ENCODE measurements around the gene ACADS.

Gene ACADS

DNA sequence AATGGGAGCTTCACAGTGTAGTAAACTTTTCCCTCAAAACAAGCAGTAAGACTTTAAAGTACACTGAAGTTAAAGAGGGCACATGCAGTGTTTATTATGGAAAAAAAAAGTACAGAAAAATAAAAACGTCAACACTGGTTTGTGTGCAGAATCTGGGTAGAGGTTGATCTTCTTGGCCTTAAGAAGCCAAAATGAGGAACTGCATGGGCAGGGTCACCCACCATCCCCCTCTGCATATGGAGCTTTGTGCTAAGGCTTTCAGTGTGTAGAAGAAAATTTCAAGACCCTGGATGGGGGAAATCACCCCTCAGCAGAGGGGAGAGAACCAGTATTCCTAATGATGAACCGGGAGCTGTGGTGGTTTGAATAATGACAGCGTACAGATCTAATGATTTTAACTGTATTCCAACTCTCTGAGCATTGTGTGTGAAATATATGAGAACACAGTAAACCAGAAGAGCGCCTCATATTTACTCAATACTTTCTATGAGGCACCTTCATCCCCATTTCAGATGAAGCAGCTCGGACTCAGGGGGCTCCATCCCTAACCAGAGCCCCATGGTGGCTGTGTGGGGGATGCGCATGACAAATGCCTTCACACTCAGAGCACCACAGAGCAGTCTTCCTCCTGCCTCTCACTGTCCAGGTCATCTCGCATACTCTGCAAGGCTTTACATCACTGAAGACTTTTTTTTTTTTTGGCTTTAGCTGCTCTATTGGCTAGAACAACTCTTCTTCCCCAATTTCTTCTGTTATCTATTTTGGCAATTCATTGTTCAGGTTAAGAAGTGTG lies 33.4 kb downstream of the ACADS start:
- no peak for DNase-seq

DNA sequence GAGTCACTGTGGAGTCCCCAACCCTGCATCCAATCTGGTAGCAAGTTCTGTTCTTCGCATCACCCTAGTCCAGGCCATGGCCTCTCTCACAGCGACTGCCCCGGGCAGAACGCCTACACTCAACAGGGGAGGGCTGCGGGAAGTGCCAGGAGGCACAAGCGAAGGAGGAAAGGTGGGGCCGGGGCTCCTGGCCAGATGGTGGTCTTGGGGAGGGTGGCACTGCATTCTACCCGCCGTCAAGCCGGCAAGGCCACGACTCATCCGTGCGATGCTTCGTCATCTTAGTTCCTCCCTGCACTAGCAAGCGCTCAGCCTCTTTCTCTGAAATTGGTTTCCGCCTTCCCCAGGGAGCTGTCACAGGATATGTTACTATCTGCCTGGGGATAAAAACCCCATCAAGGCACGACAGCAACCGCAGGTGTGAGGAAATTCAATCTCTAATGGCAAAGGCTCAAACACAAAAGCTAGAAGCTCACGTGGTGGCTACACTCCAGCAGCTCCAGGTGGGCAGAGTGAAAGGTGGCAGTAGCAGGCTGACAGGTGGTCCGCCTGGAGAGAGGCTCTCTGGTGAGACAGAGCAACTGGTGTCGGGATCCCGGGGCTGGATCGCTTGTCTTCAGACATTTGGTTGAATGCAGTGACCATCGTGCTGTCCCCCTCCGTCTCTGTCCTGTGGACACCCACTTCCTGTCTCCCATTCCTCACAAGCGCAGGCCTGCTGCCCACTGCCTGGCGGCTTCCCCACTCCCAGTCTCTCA lies 34.1 kb downstream of the ACADS start:
- no peak for DNase-seq

DNA sequence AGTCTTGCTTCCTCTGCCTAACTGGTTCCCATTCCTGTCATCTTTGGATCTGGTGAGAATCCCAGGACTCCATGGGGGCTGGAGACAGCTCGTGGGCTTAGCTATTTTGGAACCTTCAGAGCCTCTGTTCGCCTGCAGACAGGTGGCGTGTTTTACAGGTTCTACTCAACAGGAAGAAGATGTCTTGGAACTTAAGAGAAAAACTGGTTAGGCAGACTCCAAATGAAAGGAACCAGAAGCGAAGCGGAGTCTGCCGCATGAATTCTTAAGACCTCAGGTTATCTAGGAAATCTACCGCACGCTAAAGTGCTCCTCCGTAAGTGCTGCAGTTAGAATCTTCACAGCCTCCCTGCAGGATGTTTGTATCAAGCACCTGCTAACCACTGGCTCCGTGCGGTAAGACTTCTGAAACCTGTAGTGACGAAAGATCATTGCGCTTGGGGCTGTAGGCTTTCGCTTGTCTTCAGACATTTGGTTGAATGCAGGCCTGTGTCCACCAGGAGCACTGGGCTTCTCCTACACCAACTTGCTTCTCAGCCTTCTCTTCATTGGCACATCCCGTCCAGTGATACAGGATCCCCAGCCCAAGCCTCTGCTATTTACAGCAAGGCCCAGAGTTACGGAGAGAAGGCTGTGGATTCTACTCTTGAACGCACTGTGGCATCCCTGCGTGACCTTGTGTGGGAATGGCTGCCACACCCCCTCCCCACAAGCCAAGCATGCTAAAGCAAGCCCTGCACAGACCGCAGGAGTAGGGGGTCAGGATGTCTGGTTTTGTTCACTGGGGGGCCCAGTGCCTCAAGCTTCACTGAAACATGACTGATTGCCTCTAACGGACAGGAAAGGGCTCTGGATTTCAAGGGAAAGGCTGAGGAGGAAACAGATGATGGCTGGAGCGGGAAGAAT lies 35.0 kb downstream of the ACADS start:
- no peak for DNase-seq

- no peak for DNase-seq
Measured at GRCh38 chr12:120761519-120761934, 35.9 kb downstream of the ACADS start.

DNA sequence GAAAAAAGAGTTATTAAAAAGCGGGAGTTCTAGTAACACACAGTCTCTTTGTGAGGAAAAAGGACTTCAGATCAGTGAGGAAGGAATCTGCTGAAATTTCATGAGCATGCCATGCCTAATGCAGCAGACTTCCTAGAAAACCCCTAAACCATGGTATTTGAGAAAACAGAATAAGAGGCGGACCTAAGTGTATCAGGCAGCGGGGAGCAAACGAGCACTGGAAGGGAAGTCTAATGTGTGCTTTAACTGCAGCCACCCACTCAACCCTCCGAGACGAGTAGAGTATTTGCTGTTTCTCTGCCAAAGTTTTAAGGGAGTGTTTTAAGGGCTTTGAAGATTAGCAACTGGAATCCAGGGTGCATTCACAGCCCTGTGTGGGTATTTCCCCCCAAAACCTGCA lies 36.5 kb downstream of the ACADS start:
- no peak for DNase-seq

DNA sequence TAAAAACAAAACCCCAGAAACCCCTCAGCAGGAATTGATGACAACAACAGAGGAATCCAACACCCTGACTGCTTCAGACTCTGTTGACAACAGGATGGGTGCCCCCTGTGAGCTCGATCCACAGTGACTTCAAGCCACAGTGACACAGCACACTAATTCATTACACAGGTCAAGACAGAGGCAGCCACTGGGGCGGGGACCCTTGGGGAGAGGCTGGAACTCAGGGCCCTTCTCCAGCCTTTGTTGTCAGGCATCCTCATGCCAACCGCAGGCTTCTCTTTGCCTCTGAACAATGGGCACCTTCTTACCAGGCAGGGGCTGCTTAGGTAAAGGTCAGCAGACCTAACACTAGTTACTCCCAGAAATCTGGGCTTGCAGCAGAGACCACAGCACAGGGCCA lies 37.6 kb downstream of the ACADS start:
- DNase-seq: no peak

- no peak for DNase-seq
Measured at GRCh38 chr12:120764816-120765215, 39.2 kb downstream of the ACADS start.

- no peak for DNase-seq
Measured at GRCh38 chr12:120766566-120766965, 40.9 kb downstream of the ACADS start.

GRCh38 chr12:120767071-120768024 lies 41.7 kb downstream of the ACADS start:
- DNase-seq: no peak

GRCh38 chr12:120771097-120771496 lies 45.5 kb downstream of the ACADS start:
- DNase-seq: no peak

GRCh38 chr12:120774169-120774916 lies 48.7 kb downstream of the ACADS start:
- no peak for DNase-seq

DNA sequence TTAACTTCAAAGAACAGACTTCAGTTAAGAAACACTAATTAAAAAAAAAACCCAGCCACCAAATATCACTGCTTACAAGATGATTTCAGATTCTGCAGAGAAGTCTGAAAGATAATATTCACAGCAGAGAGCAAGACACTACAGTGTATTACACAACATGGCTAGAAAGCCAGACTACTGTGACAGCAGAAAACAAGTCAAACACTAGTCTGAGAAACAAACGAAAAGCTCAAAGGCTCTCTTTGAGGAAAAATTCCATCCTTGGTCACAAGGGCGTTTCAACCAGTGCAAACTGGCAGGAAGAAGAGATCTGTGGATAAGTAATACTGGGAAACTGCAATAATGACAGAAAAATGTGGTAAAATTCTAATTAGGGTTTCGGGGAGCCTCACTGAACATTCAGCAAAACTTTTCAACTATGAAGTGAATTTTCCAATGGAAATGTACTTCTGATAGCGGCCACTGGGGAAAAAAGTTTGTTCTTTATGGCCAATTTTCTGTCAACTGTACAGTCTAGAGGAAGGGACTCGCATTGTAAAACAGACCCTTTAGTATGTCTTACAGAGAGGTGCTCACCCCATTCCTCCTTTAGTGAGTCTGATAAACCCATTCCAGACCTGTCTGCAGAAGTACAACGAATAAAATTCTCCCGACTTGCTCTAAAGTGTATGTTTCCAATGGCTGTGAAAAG lies 50.4 kb downstream of the ACADS start:
- no peak for DNase-seq

DNA sequence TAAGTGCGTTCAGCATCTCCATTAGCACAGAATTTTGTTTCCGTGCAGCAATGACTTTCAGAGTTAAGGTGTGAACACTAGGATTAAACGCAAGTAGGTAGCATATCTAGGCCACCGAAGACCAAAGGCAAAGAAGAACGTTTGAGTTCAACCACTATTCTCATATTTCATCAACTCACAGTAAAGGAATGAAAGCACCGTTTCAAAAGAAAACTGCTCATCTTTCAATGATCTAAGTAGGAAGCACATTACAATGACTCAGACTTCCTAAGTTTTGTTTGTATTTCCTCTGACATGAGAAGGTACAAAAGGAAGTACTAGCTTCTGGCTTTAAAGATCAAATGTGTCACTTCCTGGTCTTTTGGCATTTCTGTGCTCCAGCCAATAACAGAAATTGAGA lies 57.6 kb downstream of the ACADS start:
- peak; percentile 54 for DNase-seq

- DNase-seq: no peak
Measured at GRCh38 chr12:120784804-120785203, 59.2 kb downstream of the ACADS start.

- no peak for DNase-seq
Measured at GRCh38 chr12:120787889-120788288, 62.3 kb downstream of the ACADS start.
